ENCODE results near the gene KCNIP4.

Gene KCNIP4

DNA sequence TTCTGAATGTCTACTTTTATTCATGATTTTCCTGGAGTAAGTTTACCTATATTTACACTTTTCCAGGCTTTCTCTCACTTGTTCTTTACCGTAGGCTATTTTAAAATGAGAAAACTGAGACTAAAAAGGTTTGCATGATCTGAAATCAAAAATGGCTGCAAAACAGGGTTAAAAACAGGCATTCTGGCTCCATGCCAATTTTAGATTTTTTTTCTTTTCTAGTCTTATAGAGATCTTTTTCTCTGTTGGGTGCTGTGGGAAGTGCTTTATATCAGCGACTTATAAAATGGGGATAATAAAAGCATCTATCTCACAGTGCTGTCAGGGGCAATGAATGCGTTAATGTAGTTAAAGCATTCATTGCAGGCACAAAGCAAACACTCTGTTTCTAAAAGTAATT, 953.6 kb downstream of the KCNIP4 start:
- no peak for DNase-seq (ENCODE audit: low read depth in 1 of 2, low spot score in 1 of 2)

DNA sequence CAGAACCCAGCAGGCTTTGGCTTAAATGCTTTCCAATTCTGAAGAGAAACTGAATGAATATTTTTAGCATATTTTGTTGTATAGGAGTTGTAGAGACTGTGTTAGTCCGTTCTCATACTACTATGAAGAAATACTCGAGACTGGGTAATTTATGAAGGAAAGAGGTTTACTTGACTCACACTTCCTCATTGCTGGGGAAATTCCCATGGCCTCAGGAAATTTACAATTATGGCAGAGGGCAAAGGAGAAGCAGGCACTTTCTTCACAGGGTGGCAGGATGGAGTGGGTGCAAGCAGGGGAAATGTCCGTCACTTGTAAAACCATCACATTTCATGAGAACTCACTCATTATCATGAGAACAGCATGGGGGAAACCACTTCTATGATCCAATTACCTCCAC, 956.6 kb downstream of the KCNIP4 start:
- DNase-seq (ENCODE audit: low read depth in 1 of 2, low spot score in 1 of 2) = no peak

DNA sequence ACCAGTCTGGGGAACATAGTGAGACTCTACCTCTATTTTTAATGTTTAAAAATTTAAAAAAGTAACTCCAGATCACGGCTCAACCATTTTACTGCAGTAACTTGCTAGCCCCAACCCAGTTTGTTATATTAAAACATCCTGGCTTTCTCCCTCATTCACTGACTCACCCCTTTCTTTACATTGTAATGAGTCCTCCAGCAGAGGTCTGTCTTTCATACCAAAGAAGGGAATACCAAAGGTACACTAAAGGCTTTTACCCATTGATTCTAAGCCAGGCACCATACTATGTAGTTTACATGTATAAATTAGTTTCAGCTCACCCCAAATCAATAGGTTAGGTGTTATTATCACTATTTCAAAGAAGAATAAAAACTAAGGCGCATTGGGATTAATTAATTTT, 961.4 kb downstream of the KCNIP4 start:
- no peak for DNase-seq (ENCODE audit: low read depth in 1 of 2, low spot score in 1 of 2)

DNA sequence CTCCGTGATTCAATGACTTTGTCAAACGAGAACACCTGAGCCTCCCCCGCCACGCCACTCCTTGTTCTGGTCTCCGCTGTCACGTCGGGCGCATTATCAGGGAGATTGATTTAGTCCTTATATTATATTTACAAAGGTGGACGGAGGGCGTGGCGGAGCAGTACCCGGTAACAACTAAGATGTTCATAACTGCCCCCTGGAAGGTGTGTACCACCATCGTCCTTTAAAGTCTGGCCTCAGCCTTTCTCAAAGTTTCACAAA, 964.1 kb downstream of the KCNIP4 start:
- no peak for DNase-seq (ENCODE audit: low read depth in 1 of 2, low spot score in 1 of 2)

DNA sequence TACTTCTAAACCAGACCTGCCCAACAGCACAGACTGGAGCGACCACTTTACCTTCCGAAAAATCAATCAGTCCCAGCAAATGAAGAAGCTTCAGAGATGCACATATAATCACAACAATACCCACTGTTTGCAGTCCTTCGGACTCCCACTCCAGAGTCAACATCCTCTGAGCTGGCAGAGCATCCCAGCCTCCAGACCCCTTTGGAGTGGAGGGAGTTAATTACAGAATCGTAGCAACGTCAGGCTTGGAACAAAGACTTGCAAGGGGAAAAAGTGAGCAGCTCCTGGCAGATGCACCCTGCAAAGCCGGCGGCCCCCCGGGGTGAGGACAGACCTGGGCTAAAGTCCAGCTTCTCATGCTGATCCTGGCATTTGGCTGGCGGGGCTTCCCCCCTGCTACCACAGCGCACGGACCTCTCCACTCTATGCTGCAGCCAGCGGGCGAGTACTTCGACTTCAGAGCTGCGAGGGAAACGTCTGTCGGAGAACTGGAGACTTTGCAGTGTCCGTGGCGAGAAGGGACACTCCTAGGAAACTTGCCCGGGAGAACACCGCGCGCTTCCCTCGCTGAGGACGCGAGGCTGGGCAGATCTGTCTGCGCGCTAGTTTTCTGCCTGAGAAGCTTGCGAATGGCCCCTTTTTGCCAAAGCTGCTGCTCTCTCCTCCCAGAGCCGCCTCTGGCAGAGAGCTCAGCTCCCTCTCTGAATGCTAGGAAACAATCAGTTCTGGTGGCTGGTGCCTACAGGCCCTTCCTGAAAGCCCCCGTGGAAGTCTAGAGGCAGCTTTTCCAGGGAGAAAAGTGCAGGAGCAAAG, 964.6 kb downstream of the KCNIP4 start:
- DNase-seq (ENCODE audit: low read depth in 1 of 2, low spot score in 1 of 2) = no peak

DNA sequence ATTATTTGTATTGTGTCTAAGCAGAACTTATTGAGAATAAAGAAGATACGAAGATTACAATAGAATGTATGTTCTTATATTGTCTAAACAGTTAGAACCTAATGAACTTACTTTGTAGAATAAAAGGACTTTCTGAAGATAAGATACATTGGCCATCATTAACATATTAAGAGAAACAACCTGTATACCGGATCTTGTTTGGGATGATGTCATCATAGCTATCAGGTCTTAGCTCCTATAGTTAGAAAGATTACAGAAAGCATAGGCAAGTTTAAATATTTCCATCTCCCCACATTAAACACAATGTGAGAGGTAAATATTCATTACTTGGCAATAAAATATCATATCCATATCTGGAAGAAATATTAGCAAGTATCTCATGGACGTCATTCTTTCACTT, 966.0 kb downstream of the KCNIP4 start:
- DNase-seq (ENCODE audit: low read depth in 1 of 2, low spot score in 1 of 2) = no peak

DNA sequence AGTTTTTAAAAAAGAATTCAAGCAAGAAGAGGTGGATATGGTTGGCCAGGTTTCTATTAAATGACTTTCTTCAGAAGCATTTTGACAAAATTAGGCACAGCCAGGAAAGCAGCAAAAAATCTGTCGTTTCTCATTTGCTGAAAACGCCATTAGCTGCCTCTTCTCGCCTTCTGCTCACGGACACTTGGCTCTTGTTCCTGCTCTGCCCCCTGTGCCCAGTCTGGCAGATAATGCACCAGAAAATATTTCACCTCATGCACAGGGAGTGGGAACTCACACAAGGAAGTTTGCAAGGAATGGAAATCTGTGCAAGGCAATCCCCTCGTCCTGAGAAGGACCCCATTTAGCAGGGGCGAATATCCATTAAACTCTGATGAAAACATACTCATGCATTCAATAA, 988.3 kb downstream of the KCNIP4 start:
- DNase-seq (ENCODE audit: low read depth in 1 of 2, low spot score in 1 of 2) = no peak

DNA sequence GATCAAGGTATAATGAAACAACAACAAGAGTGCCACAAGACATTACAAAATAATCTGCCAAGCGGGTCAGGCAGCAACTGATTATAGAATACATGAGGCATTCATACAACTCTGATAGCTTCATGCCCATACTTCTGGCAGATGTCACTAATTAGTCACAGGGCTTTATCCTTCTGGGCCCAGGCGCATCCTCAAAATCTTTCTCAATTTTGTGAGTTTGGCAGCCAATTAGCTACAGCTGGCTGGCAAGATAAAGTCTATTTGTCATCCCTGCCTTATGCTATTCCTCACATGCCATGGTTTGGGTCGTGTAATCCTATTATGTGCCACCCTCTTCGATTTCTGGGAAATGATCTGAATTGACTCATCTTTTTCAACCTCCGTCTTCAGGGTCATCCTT, 994.0 kb downstream of the KCNIP4 start:
- no peak for DNase-seq (ENCODE audit: low read depth in 1 of 2, low spot score in 1 of 2)

DNA sequence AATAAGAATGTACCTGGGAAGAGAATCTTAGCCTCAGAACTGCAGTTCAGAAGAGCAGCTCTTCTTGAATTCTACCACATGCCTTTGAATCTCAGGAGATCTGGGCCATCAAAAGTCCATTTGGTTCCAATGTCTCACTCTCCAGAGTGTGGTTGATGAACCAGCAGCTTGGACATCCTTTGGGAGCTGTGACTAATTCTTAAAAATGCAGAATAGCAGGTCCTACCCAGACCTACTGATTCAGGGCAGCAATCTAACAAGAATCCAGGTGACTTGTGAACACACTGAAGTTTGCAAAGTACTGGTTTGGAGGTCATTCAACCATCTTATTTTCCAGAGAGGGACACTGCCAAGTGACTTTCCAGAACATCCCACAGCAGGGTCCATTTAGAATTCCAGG, 1003.6 kb downstream of the KCNIP4 start:
- DNase-seq (ENCODE audit: low read depth in 1 of 2, low spot score in 1 of 2) = no peak

DNA sequence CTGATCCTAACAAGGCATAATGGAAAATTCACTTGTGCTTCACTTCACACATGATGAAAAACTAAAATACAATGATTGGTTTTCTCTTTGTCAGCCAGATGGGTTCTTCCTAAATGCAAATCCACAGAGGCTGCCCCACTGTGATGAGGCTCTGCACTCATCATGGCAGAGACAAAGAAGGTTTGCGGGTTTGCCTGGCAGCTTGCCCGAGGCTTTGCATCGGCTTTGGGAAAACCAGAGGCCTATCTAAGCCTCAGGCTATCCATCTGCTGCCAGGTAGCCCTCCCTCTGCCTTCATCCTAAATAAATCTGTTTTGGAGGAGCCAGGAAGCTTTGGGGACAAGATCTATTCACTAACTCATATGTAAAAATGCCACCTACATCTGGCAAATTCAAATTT, 1004.1 kb downstream of the KCNIP4 start:
- no peak for DNase-seq (ENCODE audit: low read depth in 1 of 2, low spot score in 1 of 2)

DNA sequence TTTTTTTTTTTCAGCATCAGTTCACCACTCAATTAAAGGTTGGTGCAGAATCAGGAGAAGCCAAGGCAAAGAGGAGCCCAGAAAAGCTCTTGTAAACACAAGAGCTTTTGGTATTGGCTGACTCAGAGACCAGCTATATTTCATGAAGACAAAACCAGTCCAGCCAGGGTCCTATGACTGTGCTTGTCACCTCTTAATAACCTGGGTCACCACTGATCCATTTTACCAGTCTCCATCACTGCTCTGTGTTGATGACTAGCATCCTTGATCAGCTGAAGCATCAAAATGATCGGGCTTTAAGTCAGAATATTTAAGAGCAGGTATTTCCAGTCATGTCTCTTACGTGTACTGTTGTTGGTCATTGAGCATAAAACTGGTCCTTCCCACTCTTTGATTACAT, 1010.4 kb downstream of the KCNIP4 start:
- DNase-seq (ENCODE audit: low read depth in 1 of 2, low spot score in 1 of 2) = no peak

DNA sequence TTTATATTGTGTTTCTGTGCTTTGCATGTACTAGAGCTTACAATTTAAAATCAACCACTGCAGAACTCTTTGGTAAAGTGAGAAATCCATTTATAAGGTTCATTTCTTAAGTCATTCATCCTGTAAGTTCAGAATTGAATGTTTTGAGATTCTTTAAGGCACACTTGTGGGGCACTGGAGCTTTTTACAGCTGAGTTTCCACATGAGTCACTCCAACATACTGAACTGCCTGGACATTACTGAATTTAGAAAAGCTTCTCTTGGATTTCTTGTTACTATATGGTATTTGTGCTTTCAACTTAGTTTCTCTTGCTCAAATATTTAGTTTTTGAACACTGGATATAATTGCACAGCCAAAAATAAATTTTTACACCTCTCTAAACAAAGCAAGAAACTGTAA, 1022.0 kb downstream of the KCNIP4 start:
- DNase-seq (ENCODE audit: low read depth in 1 of 2, low spot score in 1 of 2) = no peak

DNA sequence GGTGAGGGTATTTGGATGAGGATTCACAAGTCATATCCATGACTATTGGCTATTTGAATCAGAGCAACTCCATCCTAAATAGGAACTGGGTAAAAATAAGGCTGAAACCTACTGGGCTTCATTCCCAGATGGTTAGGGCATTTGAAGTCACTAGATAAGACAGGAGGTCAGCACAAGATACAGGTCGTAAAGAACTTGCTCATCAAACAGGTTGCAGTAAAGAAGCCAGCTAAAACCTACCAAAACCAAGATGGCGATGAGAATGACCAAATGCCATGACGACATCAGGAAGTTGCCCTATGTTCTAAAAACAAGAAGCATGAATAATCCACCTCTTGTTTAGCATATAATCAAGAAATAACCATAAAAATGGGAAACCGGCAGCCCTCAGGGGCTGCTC, 1023.4 kb downstream of the KCNIP4 start:
- DNase-seq (ENCODE audit: low read depth in 1 of 2, low spot score in 1 of 2) = no peak

DNA sequence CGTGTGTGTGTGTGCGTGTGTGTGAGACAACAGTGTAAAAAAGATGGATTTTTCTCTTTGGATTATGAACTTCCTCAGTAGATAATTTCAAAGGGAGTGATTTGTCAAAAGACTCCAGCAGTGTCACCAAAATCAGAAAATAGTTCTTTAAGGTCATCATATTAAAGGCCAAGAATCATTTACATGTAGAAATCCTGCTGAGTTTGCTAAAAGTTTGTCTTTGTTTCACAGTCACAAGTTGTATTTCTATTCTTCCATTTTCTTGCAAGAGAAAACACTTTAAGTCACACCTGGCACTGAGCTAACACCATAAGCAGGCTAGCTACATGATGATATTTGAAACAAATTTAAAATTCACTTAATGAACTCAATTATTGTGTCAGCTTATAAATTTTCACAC, 1025.6 kb downstream of the KCNIP4 start:
- no peak for DNase-seq (ENCODE audit: low read depth in 1 of 2, low spot score in 1 of 2)

DNA sequence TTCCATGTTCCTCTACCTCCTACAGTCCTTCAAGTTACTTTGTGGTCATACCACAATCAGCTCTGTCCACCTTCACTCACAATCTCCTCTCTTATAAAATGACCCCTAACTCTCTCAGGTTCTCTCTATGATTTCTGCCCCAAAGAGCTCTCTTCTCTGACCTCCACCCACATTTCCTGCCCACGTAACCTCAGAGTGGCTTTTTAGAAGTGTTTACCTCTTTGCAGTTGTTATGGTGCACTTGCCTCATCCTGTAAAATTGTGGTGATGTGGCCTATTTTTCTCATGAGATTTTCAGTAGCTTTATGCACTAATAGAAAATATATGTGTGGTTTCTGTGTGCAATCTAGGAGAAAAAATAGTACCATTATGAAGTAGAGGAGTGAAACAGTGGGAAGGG, 1032.5 kb downstream of the KCNIP4 start:
- no peak for DNase-seq (ENCODE audit: low read depth in 1 of 2, low spot score in 1 of 2)

DNA sequence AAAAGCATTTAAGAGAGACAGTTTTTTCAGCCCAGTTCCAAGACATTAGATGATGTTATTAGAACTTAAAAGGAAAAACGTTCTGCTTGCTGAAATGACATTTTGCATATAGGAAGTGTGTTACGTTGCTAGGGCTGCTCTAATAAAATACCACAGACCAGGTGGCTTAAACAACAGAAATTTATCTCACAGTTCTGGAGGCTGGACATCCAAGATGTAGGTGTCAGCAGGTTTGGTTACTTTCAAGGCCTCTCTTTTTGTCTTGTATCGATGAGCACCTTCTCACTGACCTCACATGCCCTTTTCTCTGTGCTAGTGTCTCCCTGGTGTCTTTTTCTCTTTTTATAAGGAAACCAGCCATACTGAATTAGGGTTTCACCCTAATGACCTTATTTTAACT, 1043.6 kb downstream of the KCNIP4 start:
- no peak for DNase-seq (ENCODE audit: low read depth in 1 of 2, low spot score in 1 of 2)

DNA sequence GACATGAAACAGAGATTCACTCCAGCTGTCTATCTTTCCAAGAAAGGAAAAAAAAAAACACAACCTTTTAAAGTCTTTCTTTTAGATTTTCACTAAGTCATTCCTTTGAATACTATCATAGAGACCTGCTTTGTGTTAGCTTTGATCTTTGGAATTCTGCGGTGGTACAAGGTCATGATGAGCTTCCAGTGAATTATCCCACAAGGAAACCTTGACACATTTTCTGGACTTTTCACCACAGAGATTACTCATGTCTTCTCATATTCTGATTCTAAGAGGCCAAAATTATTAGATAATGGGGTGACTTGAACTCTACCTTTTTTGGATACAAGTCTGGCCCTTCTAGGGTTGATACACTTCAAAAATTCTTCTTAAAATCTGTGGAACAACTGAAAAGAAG, 1046.7 kb downstream of the KCNIP4 start:
- no peak for DNase-seq (ENCODE audit: low read depth in 1 of 2, low spot score in 1 of 2)

DNA sequence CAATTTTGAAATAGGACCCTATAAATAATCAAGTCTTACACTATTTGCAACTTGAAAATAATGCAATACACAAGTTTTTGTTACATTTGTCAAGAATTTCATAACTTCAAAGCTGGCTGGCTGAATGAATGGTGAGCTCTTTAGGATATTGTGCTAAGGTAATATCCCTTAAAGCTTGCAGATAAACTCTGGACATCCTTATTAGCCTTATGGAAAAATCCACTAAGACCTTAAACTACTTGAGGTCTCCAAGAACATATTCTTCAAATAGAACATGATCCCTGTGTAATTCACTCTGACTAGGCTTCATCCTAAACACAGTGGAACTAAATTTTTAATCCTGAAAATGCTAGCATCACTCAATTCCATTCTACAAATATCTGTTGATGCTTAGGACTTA, 1049.0 kb downstream of the KCNIP4 start:
- DNase-seq (ENCODE audit: low read depth in 1 of 2, low spot score in 1 of 2) = no peak

DNA sequence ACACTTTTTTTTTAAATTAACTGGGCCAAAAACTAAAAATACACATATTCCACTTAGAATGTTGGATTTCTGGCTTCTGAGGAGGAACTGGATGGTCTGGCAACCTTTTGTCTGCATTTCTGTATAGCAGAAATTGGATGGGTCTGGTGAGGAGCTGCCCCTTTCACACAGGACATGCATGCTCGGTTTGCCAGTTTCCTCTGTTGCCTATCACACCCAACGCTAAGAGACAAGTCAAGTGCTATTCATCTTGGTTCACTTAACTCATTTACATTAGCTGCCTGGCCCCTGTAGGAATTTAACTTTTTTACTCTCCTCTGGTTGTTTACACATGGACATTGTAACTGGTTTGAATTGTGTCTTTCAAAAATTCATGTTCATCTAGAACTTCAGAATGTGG, 1052.6 kb downstream of the KCNIP4 start:
- DNase-seq (ENCODE audit: low read depth in 1 of 2, low spot score in 1 of 2) = no peak

DNA sequence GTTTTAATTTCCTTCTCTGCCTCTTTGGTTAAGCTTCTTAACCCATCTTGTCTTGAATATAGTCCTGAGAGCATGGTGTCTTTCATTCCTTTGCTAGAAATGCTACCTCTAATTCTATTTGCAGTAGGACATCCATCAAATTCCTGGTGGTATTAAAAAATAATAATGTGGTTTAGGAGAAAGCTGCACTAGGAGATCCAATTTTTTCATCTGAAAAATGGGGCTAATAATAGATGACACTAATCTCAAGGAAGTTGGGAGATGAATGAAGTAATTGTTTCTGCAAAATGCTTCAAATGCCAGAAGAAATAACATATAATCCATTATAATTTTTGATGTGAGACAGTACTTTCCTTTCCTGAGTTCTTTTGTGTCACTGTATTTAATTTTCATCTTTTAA, 1053.4 kb downstream of the KCNIP4 start:
- no peak for DNase-seq (ENCODE audit: low read depth in 1 of 2, low spot score in 1 of 2)

DNA sequence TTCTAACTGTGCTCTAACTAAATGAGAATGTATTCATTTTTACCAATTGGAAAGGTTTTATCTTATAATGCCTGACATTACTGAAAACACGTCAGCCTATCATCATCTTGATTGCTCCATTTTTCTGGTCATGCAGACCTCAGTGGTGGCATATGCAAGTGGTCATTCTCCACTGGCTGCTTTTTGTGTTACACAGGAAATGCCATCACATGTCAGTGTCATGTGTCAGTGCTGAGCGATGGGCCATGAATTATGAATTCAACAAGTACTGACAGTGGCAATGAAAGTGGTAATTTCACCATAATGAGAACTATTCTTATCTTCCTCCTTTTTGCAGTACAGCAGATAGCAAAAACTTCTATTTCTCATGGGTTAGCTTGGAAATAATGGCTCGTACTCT, 1057.8 kb downstream of the KCNIP4 start:
- DNase-seq (ENCODE audit: low read depth in 1 of 2, low spot score in 1 of 2) = no peak

DNA sequence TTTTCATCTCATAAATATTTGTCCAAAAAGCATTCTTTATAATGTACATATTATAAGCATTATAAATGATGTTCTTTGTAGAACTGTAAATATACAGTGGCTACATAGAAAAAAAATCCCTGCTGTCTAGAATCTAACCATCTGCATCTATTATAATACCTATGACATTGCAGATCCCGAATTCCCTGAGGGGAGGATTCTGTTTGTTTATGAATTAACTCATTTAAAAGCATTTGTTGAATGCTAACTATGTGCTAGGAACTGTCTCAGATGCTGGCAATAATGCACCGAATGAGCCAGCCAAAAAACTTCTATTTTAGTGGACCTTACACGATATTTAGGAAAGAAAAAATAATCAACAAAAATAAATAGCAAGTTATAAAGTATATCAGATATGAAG, 1058.7 kb downstream of the KCNIP4 start:
- no peak for DNase-seq (ENCODE audit: low read depth in 1 of 2, low spot score in 1 of 2)

DNA sequence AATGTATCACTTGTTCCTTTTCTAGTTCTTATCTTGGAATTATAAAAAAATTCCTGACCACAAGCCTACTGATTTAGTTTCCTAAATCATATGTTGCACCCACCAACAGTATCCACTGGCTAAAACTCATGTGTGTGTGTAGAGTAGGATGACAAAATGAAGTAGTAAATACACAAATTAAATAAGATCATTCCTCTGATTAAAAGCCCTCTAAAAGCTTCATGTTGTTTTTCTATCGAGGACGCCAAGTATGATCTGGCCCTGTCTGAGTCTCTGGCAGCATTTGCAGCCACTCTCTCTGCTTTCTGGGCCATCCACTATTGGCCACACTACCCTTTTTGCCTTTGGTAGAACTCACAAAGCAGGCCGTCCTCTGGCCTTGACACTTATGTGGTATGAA, 1064.9 kb downstream of the KCNIP4 start:
- DNase-seq (ENCODE audit: low read depth in 1 of 2, low spot score in 1 of 2) = no peak

DNA sequence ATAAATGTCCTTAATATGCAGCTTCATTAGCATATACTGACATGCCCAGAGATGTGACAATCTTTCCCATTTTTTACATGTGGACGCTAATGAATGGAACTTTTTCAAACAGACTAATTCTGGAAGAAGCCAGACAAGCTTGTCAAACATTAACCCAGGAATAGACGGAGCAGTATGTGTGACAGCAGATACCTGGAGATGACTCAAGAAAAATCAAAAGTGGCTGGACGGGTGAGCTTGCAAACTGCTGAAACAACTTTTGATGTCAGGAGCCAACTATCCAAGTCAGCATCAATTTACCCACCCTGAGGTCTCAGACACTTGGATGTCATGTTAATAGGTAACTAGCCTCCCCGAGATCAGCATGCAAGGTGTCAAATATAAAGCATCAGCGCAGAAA, 1065.3 kb downstream of the KCNIP4 start:
- no peak for DNase-seq (ENCODE audit: low read depth in 1 of 2, low spot score in 1 of 2)
